ENCODE results near the gene LGALS13.

GRCh38 chr19:39613597-39613996 is 11.3 kb downstream of the LGALS13 start:
- no peak for TF ChIP-seq CTCF (IDR thresholded peaks at IDR 0.05; ENCODE audit: low read depth, low read length)
- no peak for TF ChIP-seq POLR2A (IDR thresholded peaks at IDR 0.05; ENCODE audit: extremely low read depth, insufficient read length)
- TF ChIP-seq, protein P1, sequence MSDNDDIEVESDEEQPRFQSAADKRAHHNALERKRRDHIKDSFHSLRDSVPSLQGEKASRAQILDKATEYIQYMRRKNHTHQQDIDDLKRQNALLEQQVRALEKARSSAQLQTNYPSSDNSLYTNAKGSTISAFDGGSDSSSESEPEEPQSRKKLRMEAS (IDR thresholded peaks at IDR 0.05; ENCODE audit: low read depth, low read length): no peak
- no peak for TF ChIP-seq MYC (IDR thresholded peaks at IDR 0.05; ENCODE audit: low read depth, low read length)
